Measurements from ENCODE around the gene MTG2. TPM values are rescaled to one million over a fixed set of nuclear protein-coding genes. Genes with fewer than 3 reads are reported as not detected.

The MTG2 gene
- total and polyA plus RNA-seq, 2 of the 13 experiments (the other 11 are each of a cell fraction or from before 2014, with no cell fraction given): 20.4 to 37.8 TPM

- TF ChIP-seq ZNF235 (CRISPR knock-in tag; IDR thresholded peaks at IDR 0.05; ENCODE audit: borderline replicate concordance): no peak
- no peak for TF ChIP-seq NCOA5 (CRISPR knock-in tag; IDR thresholded peaks at IDR 0.05)
- no peak for TF ChIP-seq ZNF512B (CRISPR knock-in tag; IDR thresholded peaks at IDR 0.05; ENCODE audit: borderline replicate concordance)
- TF ChIP-seq SYNCRIP (IDR thresholded peaks at IDR 0.05; ENCODE audit: insufficient read depth, low read depth, low read length): no peak
- no peak; the same call in 1 of the 2 replicates for TF ChIP-seq ZBTB4 (CRISPR knock-in tag; IDR thresholded peaks at IDR 0.05; ENCODE audit: borderline replicate concordance)
- TF ChIP-seq MXD3 (CRISPR knock-in tag; IDR thresholded peaks at IDR 0.05): peak; percentile 86
- no peak for TF ChIP-seq GABPA (IDR thresholded peaks at IDR 0.05; ENCODE audit: low read depth, low read length)
- no peak for TF ChIP-seq GABPA (CRISPR knock-in tag; IDR thresholded peaks at IDR 0.05; ENCODE audit: low read depth)
- TF ChIP-seq MTF2 (CRISPR knock-in tag; IDR thresholded peaks at IDR 0.05; ENCODE audit: borderline replicate concordance): no peak
- peak; percentile 82; the same call in 2 of the 3 replicates for TF ChIP-seq MXI1 (IDR thresholded peaks at IDR 0.05; ENCODE audit: borderline replicate concordance, low read depth, low read length)
- TF ChIP-seq DNMT3B (CRISPR knock-in tag; conservative IDR thresholded peaks at IDR 0.05): no peak
- TF ChIP-seq, protein P1, sequence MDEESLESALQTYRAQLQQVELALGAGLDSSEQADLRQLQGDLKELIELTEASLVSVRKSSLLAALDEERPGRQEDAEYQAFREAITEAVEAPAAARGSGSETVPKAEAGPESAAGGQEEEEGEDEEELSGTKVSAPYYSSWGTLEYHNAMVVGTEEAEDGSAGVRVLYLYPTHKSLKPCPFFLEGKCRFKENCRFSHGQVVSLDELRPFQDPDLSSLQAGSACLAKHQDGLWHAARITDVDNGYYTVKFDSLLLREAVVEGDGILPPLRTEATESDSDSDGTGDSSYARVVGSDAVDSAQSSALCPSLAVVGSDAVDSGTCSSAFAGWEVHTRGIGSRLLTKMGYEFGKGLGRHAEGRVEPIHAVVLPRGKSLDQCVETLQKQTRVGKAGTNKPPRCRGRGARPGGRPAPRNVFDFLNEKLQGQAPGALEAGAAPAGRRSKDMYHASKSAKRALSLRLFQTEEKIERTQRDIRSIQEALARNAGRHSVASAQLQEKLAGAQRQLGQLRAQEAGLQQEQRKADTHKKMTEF (CRISPR knock-in tag; IDR thresholded peaks at IDR 0.05): 0 out of 2 replicates have a peak, but pooled peaks have one; percentile 68
- no peak for TF ChIP-seq ZNF251 (CRISPR knock-in tag; IDR thresholded peaks at IDR 0.05)
- no peak for TF ChIP-seq SETDB1 (CRISPR knock-in tag; IDR thresholded peaks at IDR 0.05; ENCODE audit: borderline replicate concordance)
- peak; percentile 42 for TF ChIP-seq MEIS2 (CRISPR knock-in tag; IDR thresholded peaks at IDR 0.05)
- no peak for TF ChIP-seq HOXA5 (CRISPR knock-in tag; IDR thresholded peaks at IDR 0.05)
- no peak for TF ChIP-seq SMAD9 (CRISPR knock-in tag; IDR thresholded peaks at IDR 0.05)
- no peak for TF ChIP-seq ZBTB42 (CRISPR knock-in tag; IDR thresholded peaks at IDR 0.05)
- no peak for TF ChIP-seq ZKSCAN5 (CRISPR knock-in tag; IDR thresholded peaks at IDR 0.05)
- TF ChIP-seq, protein P2, sequence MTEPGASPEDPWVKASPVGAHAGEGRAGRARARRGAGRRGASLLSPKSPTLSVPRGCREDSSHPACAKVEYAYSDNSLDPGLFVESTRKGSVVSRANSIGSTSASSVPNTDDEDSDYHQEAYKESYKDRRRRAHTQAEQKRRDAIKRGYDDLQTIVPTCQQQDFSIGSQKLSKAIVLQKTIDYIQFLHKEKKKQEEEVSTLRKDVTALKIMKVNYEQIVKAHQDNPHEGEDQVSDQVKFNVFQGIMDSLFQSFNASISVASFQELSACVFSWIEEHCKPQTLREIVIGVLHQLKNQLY (CRISPR knock-in tag; IDR thresholded peaks at IDR 0.05): peak; percentile 81
- peak; percentile 72 for TF ChIP-seq TCF7 (IDR thresholded peaks at IDR 0.05; ENCODE audit: low read depth)
- peak; percentile 60; the same call in 1 of the 2 replicates for TF ChIP-seq RFX5 (IDR thresholded peaks at IDR 0.05; ENCODE audit: low read depth, low read length)
- TF ChIP-seq FLYWCH1 (CRISPR knock-in tag; IDR thresholded peaks at IDR 0.05): no peak
Measured at GRCh38 chr20:62146019-62146755, 36.6 kb upstream of the MTG2 start (continued).

Measured in HepG2 (cell line).